Pons (tissue), 1 donor: ENCODE data around the gene NCOA1.
"Not testable (repeated sequence)": the region's sequence is repeated elsewhere in the genome, so short reads cannot be mapped to it uniquely, and the experiment has no call there.

Source experiments
- DNase-seq: peaks from one replicate; pipeline ENCODE4 v3.0.0-alpha.2; 2016; ENCODE audit warnings: low spot score

NCOA1 gene

GRCh38 chr2:24477229-24477628, 13.8 kb upstream of the NCOA1 start:
- no peak for DNase-seq

- DNase-seq, result no peak
Observed at GRCh38 chr2:24478243-24478642, 12.8 kb upstream of the NCOA1 start.

GRCh38 chr2:24480245-24480644, 10.8 kb upstream of the NCOA1 start:
- DNase-seq, result no peak

GRCh38 chr2:24482251-24482971, 8.6 kb upstream of the NCOA1 start:
- DNase-seq, result no peak

GRCh38 chr2:24482972-24483300, 8.1 kb upstream of the NCOA1 start:
- no peak for DNase-seq

GRCh38 chr2:24484677-24485076, 6.4 kb upstream of the NCOA1 start:
- not testable (repeated sequence) for DNase-seq

- no peak for DNase-seq
Observed at GRCh38 chr2:24485197-24485596, 5.9 kb upstream of the NCOA1 start.

GRCh38 chr2:24486636-24487205, 4.3 kb upstream of the NCOA1 start:
- DNase-seq, result no peak

- DNase-seq, result no peak
Observed at GRCh38 chr2:24489465-24490180, 1.4 kb upstream of the NCOA1 start.

- DNase-seq, result no peak
Observed at GRCh38 chr2:24490181-24490689, 819 bp upstream of the NCOA1 start.

GRCh38 chr2:24491542-24492420, 727 bp downstream of the NCOA1 start:
- peak; percentile 33 for DNase-seq

GRCh38 chr2:24492421-24493279, 1.6 kb downstream of the NCOA1 start:
- DNase-seq, result peak; percentile 70

GRCh38 chr2:24493713-24494112, 2.7 kb downstream of the NCOA1 start:
- DNase-seq, result no peak

GRCh38 chr2:24494410-24494809, 3.4 kb downstream of the NCOA1 start:
- no peak for DNase-seq

- no peak for DNase-seq
Observed at GRCh38 chr2:24495451-24495850, 4.4 kb downstream of the NCOA1 start.

GRCh38 chr2:24496959-24497358, 5.9 kb downstream of the NCOA1 start:
- no peak for DNase-seq

GRCh38 chr2:24497685-24498084, 6.6 kb downstream of the NCOA1 start:
- DNase-seq, result no peak

- no peak for DNase-seq
Observed at GRCh38 chr2:24498121-24498520, 7.1 kb downstream of the NCOA1 start.

- DNase-seq, result no peak
Observed at GRCh38 chr2:24501813-24502212, 10.8 kb downstream of the NCOA1 start.

GRCh38 chr2:24505534-24506275, 14.7 kb downstream of the NCOA1 start:
- no peak for DNase-seq

GRCh38 chr2:24507549-24507948, 16.5 kb downstream of the NCOA1 start:
- no peak for DNase-seq
